HG03135 (cell line): ENCODE measurements around the gene CHML.
A peak's percentile ranks its signal among the peaks of the same experiment; 100 is the strongest.

Experiments used
- ATAC-seq: cut with Tn5 transposase; IDR thresholded peaks from one replicate; pipeline ENCODE4 v1.9.1; 2021; ENCODE audit warnings: mild to moderate bottlenecking, moderate library complexity; ENCODE audit not compliant: unreplicated experiment

CHML gene

DNA sequence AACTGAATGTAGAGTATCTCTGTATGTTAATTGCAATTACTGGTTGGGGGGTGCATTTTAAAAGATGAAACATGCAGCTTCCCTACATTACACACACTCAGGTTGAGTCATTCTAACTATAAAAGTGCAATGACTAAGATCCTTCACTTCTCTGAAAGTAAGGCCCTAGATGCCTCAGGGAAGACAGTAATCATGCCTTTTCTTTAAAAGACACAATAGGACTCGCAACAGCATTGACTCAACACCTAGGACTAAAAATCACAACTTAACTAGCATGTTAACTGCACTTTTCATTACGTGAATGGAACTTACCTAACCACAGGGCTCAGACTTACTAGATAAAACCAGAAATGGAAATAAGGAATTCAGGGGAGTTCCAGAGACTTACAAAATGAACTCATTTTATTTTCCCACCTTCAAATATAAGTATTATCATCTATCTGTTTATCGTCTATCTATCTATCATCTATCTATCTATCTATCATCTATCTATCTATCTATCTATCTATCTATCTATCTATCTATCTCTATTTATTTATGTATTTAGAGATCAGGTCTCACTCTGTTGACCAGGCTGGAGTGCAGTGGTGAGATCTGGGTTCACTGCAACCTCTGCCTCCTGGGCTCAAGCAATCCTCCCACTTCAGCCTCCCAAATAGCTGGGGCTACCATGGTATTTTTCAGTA lies 47.8 kb downstream of the CHML start:
- ATAC-seq = peak; percentile 54

DNA sequence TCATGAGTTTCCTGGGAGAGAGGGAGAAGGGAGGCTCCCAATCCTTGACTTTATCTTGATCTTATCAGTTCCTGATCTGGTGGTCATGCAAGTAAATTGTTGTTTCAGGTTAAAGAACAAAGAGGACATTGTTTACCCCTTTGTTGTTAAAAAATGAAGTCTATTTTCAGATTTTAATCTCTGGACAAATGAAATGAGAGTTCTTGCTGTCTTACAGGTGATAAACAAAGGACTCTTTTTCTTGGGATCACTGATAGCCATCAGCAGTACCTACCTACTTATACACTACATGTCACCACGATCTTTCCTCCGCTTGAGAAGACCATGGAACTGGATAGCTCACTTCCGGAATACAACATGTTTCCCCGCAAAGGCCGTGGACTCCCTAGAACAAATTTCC lies 48.4 kb downstream of the CHML start:
- no peak for ATAC-seq

DNA sequence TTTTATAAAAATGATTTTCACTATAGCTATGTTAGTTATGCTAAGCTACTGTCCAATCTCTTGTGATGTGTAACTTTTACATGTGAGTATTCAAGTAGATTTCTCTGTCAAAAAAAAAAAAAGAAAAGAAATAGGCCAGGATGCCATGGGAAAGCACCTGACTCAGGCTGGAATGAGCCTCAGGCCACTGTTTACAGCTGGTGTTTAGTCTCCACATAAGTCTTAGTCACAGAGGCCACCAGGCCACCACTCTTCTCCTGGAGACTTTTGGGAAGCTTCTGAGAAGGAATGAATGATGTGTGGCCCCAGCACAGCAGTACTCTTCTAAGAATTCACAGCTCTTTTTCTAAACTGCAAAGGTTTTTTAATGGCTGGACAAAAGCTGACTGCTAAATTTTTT lies 48.9 kb downstream of the CHML start:
- no peak for ATAC-seq

GRCh38 chr1:241590719-241591118 lies 49.5 kb downstream of the CHML start:
- no peak for ATAC-seq
